Neural progenitor cell (in vitro differentiated cells): Measurements from ENCODE around the gene TIFAB. TPM values are rescaled to one million over a fixed set of nuclear protein-coding genes. Genes with fewer than 3 reads are reported as not detected.
A peak's percentile ranks its signal among the peaks of the same experiment; 100 is the strongest.

Source experiments
- DNase-seq: peaks from one replicate; pipeline ENCODE4 v3.0.0-alpha.2; 2016; ENCODE audit warnings: low spot score
- H2AFZ ChIP-seq: fragments of 200-600 bp; sonication (generic); replicated peaks from 2 replicates; pipeline ENCODE4 v1.6.1; 2016; ENCODE audit warnings: antibody characterized with exemption
- H3F3A ChIP-seq: fragments of 200-600 bp; sonication (generic); 2 replicates; pipeline ENCODE4 v1.6.1; 2016; ENCODE audit warnings: antibody characterized with exemption, low read depth
- H3K27ac ChIP-seq: fragments of 200-600 bp; sonication (generic); 2 replicates; pipeline ENCODE4 v1.5.1; 2016; ENCODE audit warnings: mild to moderate bottlenecking
- H3K27me3 ChIP-seq: fragments of 200-600 bp; sonication (generic); 2 replicates; pipeline ENCODE4 v1.6.1; 2016; ENCODE audit warnings: mild to moderate bottlenecking, moderate library complexity
- H3K36me3 ChIP-seq: fragments of 200-600 bp; sonication (generic); 2 replicates; pipeline ENCODE4 v1.5.1; 2016
- H3K4me1 ChIP-seq: fragments of 200-600 bp; sonication (generic); 2 replicates; pipeline ENCODE4 v1.6.1; 2016; ENCODE audit warnings: mixed run types
- H3K4me2 ChIP-seq: fragments of 200-600 bp; sonication (generic); 2 replicates; pipeline ENCODE4 v1.6.1; 2016
- H3K4me3 ChIP-seq: fragments of 200-600 bp; sonication (generic); 2 replicates; pipeline ENCODE4 v1.5.1; 2016
- H3K79me2 ChIP-seq: fragments of 200-600 bp; sonication (generic); 2 replicates; pipeline ENCODE4 v1.6.1; 2016; ENCODE audit warnings: low read depth
- H3K9ac ChIP-seq: fragments of 200-600 bp; sonication (generic); 2 replicates; pipeline ENCODE4 v1.6.1; 2016
- H3K9me3 ChIP-seq: fragments of 200-600 bp; sonication (generic); 2 replicates; pipeline ENCODE4 v1.5.1; 2016; ENCODE audit warnings: low read depth
- H4K20me1 ChIP-seq: fragments of 200-600 bp; sonication (generic); 2 replicates; pipeline ENCODE4 v1.6.1; 2016; ENCODE audit warnings: low read depth
- H3K27ac Mint-ChIP-seq: 3 replicates; pipeline ENCODE4 v1.8.0; 2021; ENCODE audit warnings: mixed read lengths
- H3K27me3 Mint-ChIP-seq: 2 replicates; pipeline ENCODE4 v1.8.0; 2022; ENCODE audit warnings: low read depth, mild to moderate bottlenecking, inconsistent platforms, moderate library complexity, mixed read lengths; ENCODE audit not compliant: insufficient read depth
- H3K36me3 Mint-ChIP-seq: 3 replicates; pipeline ENCODE4 v1.8.0; 2021; ENCODE audit warnings: mixed read lengths
- H3K4me1 Mint-ChIP-seq: 3 replicates; pipeline ENCODE4 v1.8.0; 2021; ENCODE audit warnings: mixed read lengths
- H3K4me3 Mint-ChIP-seq: 3 replicates; pipeline ENCODE4 v1.8.0; 2021; ENCODE audit warnings: mild to moderate bottlenecking, moderate library complexity, mixed read lengths
- H3K9me3 Mint-ChIP-seq: 3 replicates; pipeline ENCODE4 v1.8.0; 2020; ENCODE audit warnings: mixed read lengths
- CTCF ChIP-seq: fragments of 200-600 bp; sonication (generic); IDR thresholded peaks from 2 replicates; pipeline ENCODE4 v1.5.1; 2017; ENCODE audit warnings: antibody characterized with exemption, mild to moderate bottlenecking
- EZH2 ChIP-seq: fragments of 200-600 bp; sonication (generic); IDR thresholded peaks from 2 replicates; pipeline ENCODE4 v1.6.1; 2017; ENCODE audit warnings: antibody characterized with exemption, mild to moderate bottlenecking, moderate library complexity
- EZH2phosphoT487 ChIP-seq: fragments of 200-600 bp; sonication (generic); IDR thresholded peaks from 2 replicates; pipeline ENCODE4 v1.6.1; 2017; ENCODE audit warnings: antibody characterized with exemption
- total RNA-seq: library from RNA; depleted of rRNA; stranded (reverse); fragments of >200 nt; gene quantifications from 2 replicates; pipeline ENCODE4 v1.2.3, GENCODE V29; 2015; ENCODE audit warnings: low replicate concordance

TIFAB gene
- total RNA-seq, 1 donor from 2014 or later: not detected

GRCh38 chr5:135441350-135441831, 10.8 kb downstream of the TIFAB start:
- no peaks in the 10 kb centered on the region for H3K27me3 ChIP-seq
- no peaks in the 10 kb centered on the region for H3K9me3 ChIP-seq
- no peak overlapping the region for H3K9ac ChIP-seq
- TF ChIP-seq EZH2phosphoT487: no peak
- no peak for TF ChIP-seq EZH2
- no peak for TF ChIP-seq CTCF
- H3K27me3 Mint-ChIP-seq: peaks cover 11% of the 10 kb centered on the region
- no peaks in the 10 kb centered on the region for H3K36me3 Mint-ChIP-seq
- H3K79me2 ChIP-seq: no peaks in the 10 kb centered on the region
- peaks cover 50% of the 10 kb centered on the region for H3K4me1 Mint-ChIP-seq
- H3K4me3 Mint-ChIP-seq: no peak overlapping the region
- no peaks in the 10 kb centered on the region for H3K9me3 Mint-ChIP-seq
- peaks cover 3% of the 10 kb centered on the region for H3F3A ChIP-seq
- DNase-seq: no peak
- no peaks in the 10 kb centered on the region for H3K36me3 ChIP-seq
- H3K4me3 ChIP-seq: no peak overlapping the region
- no peak overlapping the region for H2AFZ ChIP-seq
- peaks cover 23% of the 10 kb centered on the region for H3K4me1 ChIP-seq
- peak overlapping the region; percentile 80 for H3K27ac Mint-ChIP-seq
- H4K20me1 ChIP-seq: no peaks in the 10 kb centered on the region
- H3K4me2 ChIP-seq: no peak overlapping the region
- H3K27ac ChIP-seq: no peak overlapping the region

GRCh38 chr5:135440916-135441315, 11.2 kb downstream of the TIFAB start:
- DNase-seq: no peak
- peaks cover 8% of the 10 kb centered on the region for H3K27me3 Mint-ChIP-seq

GRCh38 chr5:135439231-135440205, 12.6 kb downstream of the TIFAB start:
- H3K27me3 Mint-ChIP-seq: peaks cover 8% of the 10 kb centered on the region
- Histone ChIP-seq H3K9ac (no peak overlapping the region), H3K4me3 (no peak overlapping the region), H3K4me2 (no peak overlapping the region), H3K27me3 (no peaks in the 10 kb centered on the region), H3K27ac (no peak overlapping the region), H3K79me2 (no peaks in the 10 kb centered on the region), H3K36me3 (no peaks in the 10 kb centered on the region), H3K9me3 (no peaks in the 10 kb centered on the region), H2AFZ (no peak overlapping the region), H3K4me1 (peaks cover 23% of the 10 kb centered on the region), H4K20me1 (no peaks in the 10 kb centered on the region), H3F3A (peaks cover 3% of the 10 kb centered on the region)
- TF ChIP-seq EZH2: no peak
- no peak for TF ChIP-seq CTCF
- no peak for TF ChIP-seq EZH2phosphoT487
- H3K4me3 Mint-ChIP-seq: no peak overlapping the region
- H3K27ac Mint-ChIP-seq: no peak overlapping the region
- no peak for DNase-seq
- no peaks in the 10 kb centered on the region for H3K9me3 Mint-ChIP-seq
- H3K36me3 Mint-ChIP-seq: no peaks in the 10 kb centered on the region
- peaks cover 54% of the 10 kb centered on the region for H3K4me1 Mint-ChIP-seq

More at GRCh38 chr5:135440916-135441315, 11.2 kb downstream of the TIFAB start:
- Mint-ChIP-seq H3K27ac (peak overlapping the region; percentile 80), H3K36me3 (no peaks in the 10 kb centered on the region), H3K4me3 (no peak overlapping the region), H3K9me3 (no peaks in the 10 kb centered on the region), H3K4me1 (peaks cover 50% of the 10 kb centered on the region)
- Histone ChIP-seq H3K27me3 (no peaks in the 10 kb centered on the region), H2AFZ (no peak overlapping the region), H3K4me2 (no peak overlapping the region), H3K9ac (no peak overlapping the region), H3K36me3 (no peaks in the 10 kb centered on the region), H3K79me2 (no peaks in the 10 kb centered on the region), H4K20me1 (no peaks in the 10 kb centered on the region), H3K27ac (no peak overlapping the region), H3K4me1 (peaks cover 23% of the 10 kb centered on the region), H3K9me3 (no peaks in the 10 kb centered on the region), H3K4me3 (no peak overlapping the region), H3F3A (peaks cover 3% of the 10 kb centered on the region)
- TF ChIP-seq EZH2phosphoT487 (no peak), CTCF (no peak), EZH2 (no peak)
